PFSK-1 (cell line): ENCODE measurements around the gene NANS.

Source experiments
- SIN3A ChIP-seq: IDR thresholded peaks from 2 replicates; pipeline ENCODE4 v1.6.1; 2012; ENCODE audit warnings: mild to moderate bottlenecking, low read length, moderate library complexity, borderline replicate concordance; ENCODE audit not compliant: insufficient read depth
- TAF1 ChIP-seq: IDR thresholded peaks from 2 replicates; pipeline ENCODE4 v1.6.1; 2012; ENCODE audit warnings: low read length, control low read depth, borderline replicate concordance; ENCODE audit not compliant: insufficient read depth

GRCh38 chr9:98047002-98047401, 9.5 kb upstream of the NANS start:
- TF ChIP-seq SIN3A (no peak), TAF1 (no peak)
